GM19239 (cell line): ENCODE data around the gene OCIAD1.
"Not testable (repeated sequence)": the region's sequence is repeated elsewhere in the genome, so short reads cannot be mapped to it uniquely, and the experiment has no call there.

Experiments
- DNase-seq: peaks from one replicate; pipeline ENCODE4 v3.0.0; 2011; ENCODE audit warnings: low spot score; ENCODE audit not compliant: insufficient read length
- FAIRE-seq: peaks from 2 replicates; lab custom pipeline; 2011; peaks lifted over from hg19 to GRCh38; lab: Jason Lieb, UNC

Gene OCIAD1

GRCh38 chr4:48816297-48816696 lies 14.6 kb upstream of the OCIAD1 start:
- not testable (repeated sequence) for DNase-seq, FAIRE-seq

GRCh38 chr4:48816971-48817370 lies 13.9 kb upstream of the OCIAD1 start:
- DNase-seq (no peak), FAIRE-seq (no peak)

GRCh38 chr4:48821431-48821830 lies 9.5 kb upstream of the OCIAD1 start:
- FAIRE-seq, DNase-seq: not testable (repeated sequence)

- DNase-seq (no peak), FAIRE-seq (no peak)
Observed at GRCh38 chr4:48827622-48828021, 3.3 kb upstream of the OCIAD1 start.

GRCh38 chr4:48831532-48832030 lies 693 bp downstream of the OCIAD1 start:
- no peak for DNase-seq
- peak; percentile 83 for FAIRE-seq

GRCh38 chr4:48832571-48832970 lies 1.7 kb downstream of the OCIAD1 start:
- FAIRE-seq (peak; percentile 4), DNase-seq (no peak)

- no peak for FAIRE-seq
Observed at GRCh38 chr4:48836658-48837057, 5.8 kb downstream of the OCIAD1 start.

GRCh38 chr4:48841045-48841827 lies 10.3 kb downstream of the OCIAD1 start:
- DNase-seq = no peak
- FAIRE-seq = no peak

More at GRCh38 chr4:48836658-48837057, 5.8 kb downstream of the OCIAD1 start:
- DNase-seq = no peak

- FAIRE-seq (no peak), DNase-seq (no peak)
Observed at GRCh38 chr4:48844843-48845242, 14.0 kb downstream of the OCIAD1 start.

- DNase-seq, FAIRE-seq: not testable (repeated sequence)
Observed at GRCh38 chr4:48848799-48849198, 17.9 kb downstream of the OCIAD1 start.

GRCh38 chr4:48851651-48852050 lies 20.8 kb downstream of the OCIAD1 start:
- DNase-seq (no peak), FAIRE-seq (no peak)

GRCh38 chr4:48853604-48854394 lies 22.9 kb downstream of the OCIAD1 start:
- DNase-seq = no peak
- FAIRE-seq = no peak

- FAIRE-seq = no peak
- no peak for DNase-seq
Observed at GRCh38 chr4:48854395-48854683, 23.5 kb downstream of the OCIAD1 start.

- FAIRE-seq (no peak), DNase-seq (no peak)
Observed at GRCh38 chr4:48854982-48855381, 24.1 kb downstream of the OCIAD1 start.

GRCh38 chr4:48858130-48858529 lies 27.2 kb downstream of the OCIAD1 start:
- no peak for DNase-seq
- no peak for FAIRE-seq

- DNase-seq = no peak
- FAIRE-seq = no peak
Observed at GRCh38 chr4:48862038-48862437, 31.1 kb downstream of the OCIAD1 start.

GRCh38 chr4:48862661-48863060 lies 31.8 kb downstream of the OCIAD1 start:
- no peak for FAIRE-seq

GRCh38 chr4:48863728-48864127 lies 32.8 kb downstream of the OCIAD1 start:
- DNase-seq = no peak
- FAIRE-seq = no peak

More at GRCh38 chr4:48862661-48863060, 31.8 kb downstream of the OCIAD1 start:
- DNase-seq = no peak

GRCh38 chr4:48864696-48865095 lies 33.8 kb downstream of the OCIAD1 start:
- not testable (repeated sequence) for FAIRE-seq, DNase-seq

GRCh38 chr4:48877827-48878535 lies 47.1 kb downstream of the OCIAD1 start:
- FAIRE-seq (no peak), DNase-seq (no peak)
